Neural crest cell (in vitro differentiated cells): ENCODE measurements around the gene DEFB108B. TPM values are rescaled to one million over a fixed set of nuclear protein-coding genes. Genes with fewer than 3 reads are reported as not detected.
A peak's percentile ranks its signal among the peaks of the same experiment; 100 is the strongest.
"Not testable (repeated sequence)": the region's sequence is repeated elsewhere in the genome, so short reads cannot be mapped to it uniquely, and the experiment has no call there.

ENCODE experiments used
- DNase-seq: peaks from one replicate; pipeline ENCODE4 v3.0.0; 2021; ENCODE audit warnings: low read depth, mixed read lengths, low spot score
- H3K27ac Mint-ChIP-seq: one replicate; pipeline ENCODE4 v1.8.0; 2021; ENCODE audit warnings: mild to moderate bottlenecking, mixed read lengths; ENCODE audit not compliant: unreplicated experiment
- H3K27me3 Mint-ChIP-seq: 2 replicates; pipeline ENCODE4 v1.8.0; 2021; ENCODE audit warnings: low read depth, mild to moderate bottlenecking, mixed read lengths
- H3K36me3 Mint-ChIP-seq: 2 replicates; pipeline ENCODE4 v1.8.0; 2021; ENCODE audit warnings: low read depth, mild to moderate bottlenecking, mixed read lengths
- H3K4me1 Mint-ChIP-seq: 2 replicates; pipeline ENCODE4 v1.8.0; 2021; ENCODE audit warnings: mixed read lengths
- H3K4me3 Mint-ChIP-seq: one replicate; pipeline ENCODE4 v1.8.0; 2021; ENCODE audit warnings: mild to moderate bottlenecking, mixed read lengths
- H3K9me3 Mint-ChIP-seq: 2 replicates; pipeline ENCODE4 v1.8.0; 2021; ENCODE audit warnings: mixed read lengths
- CTCF ChIP-seq: fragments of 200-600 bp; sonication (generic); conservative IDR thresholded peaks from 2 replicates; pipeline ENCODE4 v1.5.0; 2021; ENCODE audit warnings: antibody characterized with exemption, mild to moderate bottlenecking
- total RNA-seq: library from RNA; stranded (reverse); gene quantifications from 2 replicates; pipeline ENCODE4 v1.2.1, GENCODE V29; 2021

DEFB108B gene
- total RNA-seq, 1 donor from 2014 or later, result not detected

DNA sequence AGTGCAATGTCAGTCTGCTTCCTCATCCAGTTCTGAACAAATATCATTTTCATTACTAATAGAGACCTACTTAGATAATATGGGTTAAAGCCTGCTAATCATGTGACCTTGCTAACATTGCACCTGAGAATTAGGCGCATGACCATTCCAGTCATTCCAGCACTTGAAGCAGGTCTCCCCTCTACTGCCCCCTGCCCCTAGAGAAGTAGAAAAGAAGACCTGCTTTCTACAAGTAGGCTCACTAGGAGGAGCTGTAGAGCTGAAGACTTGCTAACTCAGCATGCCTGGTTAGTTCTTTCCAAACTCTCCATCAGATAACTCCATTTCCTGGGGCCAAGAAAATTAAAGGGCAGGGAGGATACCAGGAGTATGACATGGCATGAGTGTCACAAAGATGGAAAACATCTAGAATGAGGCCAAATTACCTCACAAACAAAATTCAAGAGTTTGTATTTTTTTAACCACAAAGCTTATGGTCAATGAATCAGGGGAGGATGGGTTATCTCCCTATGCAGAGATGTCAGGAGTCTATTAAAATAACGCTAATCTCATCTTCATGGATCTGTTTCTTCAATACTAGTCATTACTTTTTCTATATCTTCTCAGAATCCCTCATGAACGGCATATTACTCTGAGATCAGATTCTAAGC, 31.1 kb downstream of the DEFB108B start:
- H3K36me3 Mint-ChIP-seq, H3K27me3 Mint-ChIP-seq, H3K27ac Mint-ChIP-seq, H3K9me3 Mint-ChIP-seq, H3K4me3 Mint-ChIP-seq, H3K4me1 Mint-ChIP-seq: not testable (repeated sequence)
- TF ChIP-seq CTCF, result peak; percentile 64
- DNase-seq, result peak; percentile 25

- H3K4me1 Mint-ChIP-seq, H3K27me3 Mint-ChIP-seq, H3K27ac Mint-ChIP-seq, H3K36me3 Mint-ChIP-seq, DNase-seq, H3K9me3 Mint-ChIP-seq, H3K4me3 Mint-ChIP-seq: not testable (repeated sequence)
Observed at GRCh38 chr11:71867209-71867608, 34.2 kb downstream of the DEFB108B start.

DNA sequence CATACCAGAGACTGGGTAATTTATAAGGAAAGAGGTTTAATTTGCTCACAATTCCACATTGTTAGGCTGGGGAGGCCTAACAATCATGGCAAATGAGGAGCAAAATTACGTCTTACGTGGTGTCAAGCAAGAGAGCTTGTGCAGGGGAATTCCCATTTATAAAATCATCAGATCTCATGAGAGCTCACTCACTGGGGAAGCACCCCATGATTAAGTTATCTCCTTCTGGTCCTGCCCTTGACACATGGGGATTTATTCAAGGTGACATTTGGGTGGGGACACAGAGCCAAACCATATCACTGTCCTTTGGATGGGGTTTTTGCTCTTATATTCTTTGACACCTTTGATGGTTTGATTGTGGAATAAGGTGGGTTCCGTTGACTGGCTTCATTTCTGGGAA, 36.9 kb downstream of the DEFB108B start:
- DNase-seq, H3K9me3 Mint-ChIP-seq, H3K27ac Mint-ChIP-seq, H3K36me3 Mint-ChIP-seq, H3K4me3 Mint-ChIP-seq, H3K27me3 Mint-ChIP-seq, H3K4me1 Mint-ChIP-seq: not testable (repeated sequence)

- DNase-seq, H3K36me3 Mint-ChIP-seq, H3K4me1 Mint-ChIP-seq, H3K4me3 Mint-ChIP-seq, H3K9me3 Mint-ChIP-seq, H3K27ac Mint-ChIP-seq, H3K27me3 Mint-ChIP-seq: not testable (repeated sequence)
Observed at GRCh38 chr11:71870661-71871060, 37.7 kb downstream of the DEFB108B start.

GRCh38 chr11:71876262-71876661, 43.3 kb downstream of the DEFB108B start:
- DNase-seq, H3K27me3 Mint-ChIP-seq, H3K4me3 Mint-ChIP-seq, H3K9me3 Mint-ChIP-seq, H3K36me3 Mint-ChIP-seq, H3K27ac Mint-ChIP-seq, H3K4me1 Mint-ChIP-seq: not testable (repeated sequence)

- H3K4me1 Mint-ChIP-seq, H3K36me3 Mint-ChIP-seq: not testable (repeated sequence)
Observed at GRCh38 chr11:71878059-71878458, 45.1 kb downstream of the DEFB108B start, which contains the start of gene DEFB131B. Gene DEFB131B (plus strand): TSS chr11:71878453. CDS start chr11:71878453, 0 bp downstream.

GRCh38 chr11:71885806-71886205, 52.8 kb downstream of the DEFB108B start:
- Mint-ChIP-seq H3K4me1 (peaks cover 18% of the 10 kb centered on the region), H3K36me3 (peaks cover 19% of the 10 kb centered on the region)
- H3K27me3 Mint-ChIP-seq, DNase-seq, H3K4me3 Mint-ChIP-seq, H3K9me3 Mint-ChIP-seq, H3K27ac Mint-ChIP-seq: not testable (repeated sequence)

More at GRCh38 chr11:71878059-71878458, 45.1 kb downstream of the DEFB108B start, which contains the start of gene DEFB131B:
- H3K27me3 Mint-ChIP-seq, H3K4me3 Mint-ChIP-seq, H3K27ac Mint-ChIP-seq, H3K9me3 Mint-ChIP-seq, DNase-seq: not testable (repeated sequence)

Other genes starting within 250 kb of the DEFB108B start
- gene DEFB131B, start 45.3 kb downstream of the DEFB108B start, total RNA-seq, result not detected in 2 replicates
- gene XNDC1N, start 95.4 kb downstream of the DEFB108B start, total RNA-seq, result 11.3 and 12.9 TPM in 2 replicates
- gene RNF121, start 95.8 kb downstream of the DEFB108B start, total RNA-seq, result 48.8 and 49.9 TPM in 2 replicates
- gene IL18BP, start 165.7 kb downstream of the DEFB108B start, total RNA-seq, result 10.7 and 10.8 TPM in 2 replicates
- 173 and 179 TPM in 2 replicates for gene NUMA1, start 247.3 kb downstream of the DEFB108B start, total RNA-seq
- 11.6 and 13.5 TPM in 2 replicates for gene LRRC51, start 247.7 kb downstream of the DEFB108B start, total RNA-seq